Esophagus muscularis mucosa (tissue), 3 donors: ENCODE results near the gene CD200R1L.

Source experiments
- CTCF ChIP-seq, 3 experiments: fragments of 200-600 bp in 2 of 3; fragments of 450-650 bp in 1 of 3; sonication (generic) in 2 of 3; IDR thresholded peaks; one replicate each; pipeline ENCODE4 v1.5.1; 2017 to 2019; ENCODE audit warnings: antibody characterized with exemption in 3 of 3, mild to moderate bottlenecking in 2 of 3, moderate library complexity in 1 of 3
- POLR2A ChIP-seq: fragments of 450-650 bp; IDR thresholded peaks from one replicate; pipeline ENCODE4 v1.6.1; 2017; ENCODE audit warnings: antibody characterized with exemption, moderate library complexity, mild to moderate bottlenecking, low read depth

GRCh38 chr3:112860898-112861297, 14.2 kb upstream of the CD200R1L start:
- TF ChIP-seq CTCF (IDR thresholded peaks at IDR 0.05) (no peak), POLR2A (no peak)
